ENCODE measurements around the gene KLHL29.

The KLHL29 gene

GRCh38 chr2:23590241-23590869, 205.4 kb downstream of the KLHL29 start:
- no peak for TF ChIP-seq ZBTB7A (IDR thresholded peaks at IDR 0.05; ENCODE audit: low read depth)
- TF ChIP-seq CREB1 (IDR thresholded peaks at IDR 0.05; ENCODE audit: low read depth), result no peak
- TF ChIP-seq, protein P1, sequence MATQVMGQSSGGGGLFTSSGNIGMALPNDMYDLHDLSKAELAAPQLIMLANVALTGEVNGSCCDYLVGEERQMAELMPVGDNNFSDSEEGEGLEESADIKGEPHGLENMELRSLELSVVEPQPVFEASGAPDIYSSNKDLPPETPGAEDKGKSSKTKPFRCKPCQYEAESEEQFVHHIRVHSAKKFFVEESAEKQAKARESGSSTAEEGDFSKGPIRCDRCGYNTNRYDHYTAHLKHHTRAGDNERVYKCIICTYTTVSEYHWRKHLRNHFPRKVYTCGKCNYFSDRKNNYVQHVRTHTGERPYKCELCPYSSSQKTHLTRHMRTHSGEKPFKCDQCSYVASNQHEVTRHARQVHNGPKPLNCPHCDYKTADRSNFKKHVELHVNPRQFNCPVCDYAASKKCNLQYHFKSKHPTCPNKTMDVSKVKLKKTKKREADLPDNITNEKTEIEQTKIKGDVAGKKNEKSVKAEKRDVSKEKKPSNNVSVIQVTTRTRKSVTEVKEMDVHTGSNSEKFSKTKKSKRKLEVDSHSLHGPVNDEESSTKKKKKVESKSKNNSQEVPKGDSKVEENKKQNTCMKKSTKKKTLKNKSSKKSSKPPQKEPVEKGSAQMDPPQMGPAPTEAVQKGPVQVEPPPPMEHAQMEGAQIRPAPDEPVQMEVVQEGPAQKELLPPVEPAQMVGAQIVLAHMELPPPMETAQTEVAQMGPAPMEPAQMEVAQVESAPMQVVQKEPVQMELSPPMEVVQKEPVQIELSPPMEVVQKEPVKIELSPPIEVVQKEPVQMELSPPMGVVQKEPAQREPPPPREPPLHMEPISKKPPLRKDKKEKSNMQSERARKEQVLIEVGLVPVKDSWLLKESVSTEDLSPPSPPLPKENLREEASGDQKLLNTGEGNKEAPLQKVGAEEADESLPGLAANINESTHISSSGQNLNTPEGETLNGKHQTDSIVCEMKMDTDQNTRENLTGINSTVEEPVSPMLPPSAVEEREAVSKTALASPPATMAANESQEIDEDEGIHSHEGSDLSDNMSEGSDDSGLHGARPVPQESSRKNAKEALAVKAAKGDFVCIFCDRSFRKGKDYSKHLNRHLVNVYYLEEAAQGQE (IDR thresholded peaks at IDR 0.05; ENCODE audit: low read depth), result no peak
- TF ChIP-seq RAD21 (IDR thresholded peaks at IDR 0.05; ENCODE audit: low read depth), result no peak
- no peak for TF ChIP-seq EP300 (IDR thresholded peaks at IDR 0.05; ENCODE audit: borderline replicate concordance)
- TF ChIP-seq MAX (IDR thresholded peaks at IDR 0.05), result no peak
- no peak for TF ChIP-seq NFIC (IDR thresholded peaks at IDR 0.05)
- no peak for TF ChIP-seq TCF12 (IDR thresholded peaks at IDR 0.05; ENCODE audit: low read depth)
- no peak for TF ChIP-seq EGR1 (IDR thresholded peaks at IDR 0.05)
- TF ChIP-seq CEBPB (IDR thresholded peaks at IDR 0.05), result no peak
- TF ChIP-seq TAF1 (IDR thresholded peaks at IDR 0.05; ENCODE audit: low read depth), result no peak
- TF ChIP-seq TEAD4 (IDR thresholded peaks at IDR 0.05), result no peak
- no peak for TF ChIP-seq USF1 (IDR thresholded peaks at IDR 0.05)
- no peak for TF ChIP-seq YY1 (IDR thresholded peaks at IDR 0.05; ENCODE audit: low read depth)
- no peak for TF ChIP-seq FOXM1 (IDR thresholded peaks at IDR 0.05; ENCODE audit: borderline replicate concordance, low read depth)

DNA sequence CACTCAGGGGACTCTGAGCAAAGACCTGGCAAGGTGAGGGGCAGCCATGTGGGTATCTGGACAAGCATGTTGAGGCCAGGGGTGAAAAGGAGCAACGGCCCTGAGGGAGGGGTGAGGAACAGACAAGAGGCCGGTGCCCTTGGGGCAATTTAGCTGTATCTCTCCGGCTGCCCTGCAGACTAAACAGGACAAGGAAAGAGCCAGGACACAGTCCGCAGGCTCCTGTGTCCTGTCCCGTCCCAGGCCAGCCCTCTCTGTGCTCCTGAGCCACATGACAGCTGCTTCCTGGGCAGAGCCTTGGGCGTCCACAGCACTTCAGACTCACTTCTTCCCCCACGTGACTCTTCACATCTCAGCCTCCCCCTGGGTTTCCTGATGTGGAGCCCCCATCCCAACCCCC, 206.1 kb downstream of the KLHL29 start:
- TF ChIP-seq NFIC (IDR thresholded peaks at IDR 0.05), result no peak
- TF ChIP-seq TEAD4 (IDR thresholded peaks at IDR 0.05), result no peak
- no peak for TF ChIP-seq TAF1 (IDR thresholded peaks at IDR 0.05; ENCODE audit: low read depth)
- no peak for TF ChIP-seq USF1 (IDR thresholded peaks at IDR 0.05)
- TF ChIP-seq, protein P1 (IDR thresholded peaks at IDR 0.05; ENCODE audit: low read depth), result no peak
- TF ChIP-seq YY1 (IDR thresholded peaks at IDR 0.05; ENCODE audit: low read depth), result no peak
- no peak for TF ChIP-seq TCF12 (IDR thresholded peaks at IDR 0.05; ENCODE audit: low read depth)
- TF ChIP-seq EP300 (IDR thresholded peaks at IDR 0.05; ENCODE audit: borderline replicate concordance), result no peak
- TF ChIP-seq RAD21 (IDR thresholded peaks at IDR 0.05; ENCODE audit: low read depth), result no peak
- TF ChIP-seq CREB1 (IDR thresholded peaks at IDR 0.05; ENCODE audit: low read depth), result no peak
- no peak for TF ChIP-seq ZBTB7A (IDR thresholded peaks at IDR 0.05; ENCODE audit: low read depth)
- no peak for TF ChIP-seq MAX (IDR thresholded peaks at IDR 0.05)
- TF ChIP-seq EGR1 (IDR thresholded peaks at IDR 0.05), result no peak
- TF ChIP-seq CEBPB (IDR thresholded peaks at IDR 0.05), result no peak
- no peak for TF ChIP-seq FOXM1 (IDR thresholded peaks at IDR 0.05; ENCODE audit: borderline replicate concordance, low read depth)

DNA sequence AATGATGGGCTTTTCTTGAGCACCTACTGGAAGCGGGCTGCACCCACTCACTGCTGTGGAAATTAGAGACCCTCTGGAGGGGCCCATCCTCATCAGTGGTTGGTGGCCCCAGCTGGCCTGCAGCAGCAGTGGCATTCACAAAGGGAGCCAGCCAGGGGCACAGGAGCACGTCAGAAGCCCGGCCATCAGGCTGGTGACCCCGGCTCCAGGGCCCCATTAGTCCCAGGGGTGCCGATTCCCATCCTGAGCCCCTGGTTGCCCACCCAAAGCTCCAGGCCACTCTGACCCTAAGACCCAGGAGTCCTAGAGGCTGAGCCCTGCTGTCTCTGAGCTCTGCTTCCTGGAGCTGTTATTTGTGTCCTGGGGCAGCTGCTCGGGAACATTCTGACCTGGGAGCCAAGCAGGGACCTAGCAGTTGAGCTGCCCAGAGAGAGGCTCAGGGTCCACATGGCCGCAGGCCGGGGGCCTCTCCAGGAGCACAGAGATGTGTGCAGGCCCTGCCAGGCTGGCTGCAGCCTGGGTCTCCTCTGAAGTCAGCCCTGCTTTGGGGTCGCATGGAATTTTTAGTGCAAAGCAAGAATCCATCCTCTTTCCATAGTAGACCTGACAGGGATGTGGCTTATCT, 207.2 kb downstream of the KLHL29 start:
- TF ChIP-seq RAD21 (IDR thresholded peaks at IDR 0.05; ENCODE audit: low read depth) (no peak), NFIC (IDR thresholded peaks at IDR 0.05) (no peak), USF1 (IDR thresholded peaks at IDR 0.05) (no peak), CREB1 (IDR thresholded peaks at IDR 0.05; ENCODE audit: low read depth) (no peak), MAX (IDR thresholded peaks at IDR 0.05) (no peak), TEAD4 (IDR thresholded peaks at IDR 0.05) (no peak), TCF12 (IDR thresholded peaks at IDR 0.05; ENCODE audit: low read depth) (no peak), ZBTB7A (IDR thresholded peaks at IDR 0.05; ENCODE audit: low read depth) (no peak), FOXM1 (IDR thresholded peaks at IDR 0.05; ENCODE audit: borderline replicate concordance, low read depth) (no peak), EGR1 (IDR thresholded peaks at IDR 0.05) (no peak), CEBPB (IDR thresholded peaks at IDR 0.05) (no peak), TAF1 (IDR thresholded peaks at IDR 0.05; ENCODE audit: low read depth) (no peak)

- TF ChIP-seq NFIC (IDR thresholded peaks at IDR 0.05) (no peak), TAF1 (IDR thresholded peaks at IDR 0.05; ENCODE audit: low read depth) (no peak), CEBPB (IDR thresholded peaks at IDR 0.05) (no peak), EP300 (IDR thresholded peaks at IDR 0.05; ENCODE audit: borderline replicate concordance) (no peak), RAD21 (IDR thresholded peaks at IDR 0.05; ENCODE audit: low read depth) (no peak), EGR1 (IDR thresholded peaks at IDR 0.05) (no peak), USF1 (IDR thresholded peaks at IDR 0.05) (no peak), FOXM1 (IDR thresholded peaks at IDR 0.05; ENCODE audit: borderline replicate concordance, low read depth) (no peak), MAX (IDR thresholded peaks at IDR 0.05) (no peak), ZBTB7A (IDR thresholded peaks at IDR 0.05; ENCODE audit: low read depth) (no peak), TEAD4 (IDR thresholded peaks at IDR 0.05) (no peak)
- TF ChIP-seq, protein P1 (IDR thresholded peaks at IDR 0.05; ENCODE audit: low read depth), result no peak
Observed at GRCh38 chr2:23592898-23593751, 208.1 kb downstream of the KLHL29 start.

Data from Ishikawa (cell line).